DOHH2 (cell line): ENCODE results near the gene TMEM26.

Experiments
- H3F3A ChIP-seq: fragments of 200-600 bp; sonication (generic), shearing (Covaris generic); 2 replicates; pipeline ENCODE4 v1.6.0; 2016; ENCODE audit warnings: antibody characterized with exemption, mild to moderate bottlenecking; ENCODE audit not compliant: control insufficient read depth, insufficient read depth
- H3K27ac ChIP-seq: fragments of 200-600 bp; sonication (generic); 2 replicates; pipeline ENCODE4 v1.5.1; 2014; ENCODE audit warnings: low read depth, mild to moderate bottlenecking, low read length, moderate library complexity
- H3K27me3 ChIP-seq: fragments of 200-600 bp; sonication (generic); 2 replicates; pipeline ENCODE4 v1.6.1; 2014; ENCODE audit warnings: mild to moderate bottlenecking, low read length, mixed read lengths; ENCODE audit not compliant: control insufficient read depth
- H3K36me3 ChIP-seq: fragments of 200-600 bp; sonication (generic); 2 replicates; pipeline ENCODE4 v1.6.1; 2014; ENCODE audit warnings: mild to moderate bottlenecking, low read length, moderate library complexity, mixed read lengths; ENCODE audit not compliant: control insufficient read depth
- H3K4me1 ChIP-seq: fragments of 200-600 bp; sonication (generic); 2 replicates; pipeline ENCODE4 v1.6.1; 2014; ENCODE audit warnings: mild to moderate bottlenecking, low read length, mixed read lengths; ENCODE audit not compliant: control insufficient read depth
- H3K4me2 ChIP-seq: fragments of 200-600 bp; sonication (generic); 2 replicates; pipeline ENCODE4 v1.6.0; 2014; ENCODE audit warnings: mild to moderate bottlenecking, low read length, moderate library complexity
- H3K4me3 ChIP-seq: fragments of 200-600 bp; sonication (generic); 2 replicates; pipeline ENCODE4 v1.5.1; 2014; ENCODE audit warnings: mild to moderate bottlenecking, low read length, mixed read lengths
- H3K79me2 ChIP-seq: fragments of 200-600 bp; sonication (generic); 2 replicates; pipeline ENCODE4 v1.6.1; 2014; ENCODE audit warnings: mild to moderate bottlenecking, low read length, mixed read lengths; ENCODE audit not compliant: control insufficient read depth
- H3K9me2 ChIP-seq: fragments of 200-600 bp; sonication (generic); replicated peaks from 2 replicates; pipeline ENCODE4 v1.6.1; 2014; ENCODE audit warnings: mild to moderate bottlenecking, low read length, mixed read lengths; ENCODE audit not compliant: control insufficient read depth
- H3K9me3 ChIP-seq: fragments of 200-600 bp; sonication (generic); 2 replicates; pipeline ENCODE4 v1.6.1; 2014; ENCODE audit warnings: antibody characterized with exemption, low read length, mixed read lengths; ENCODE audit not compliant: control insufficient read depth, insufficient read depth
- H4K20me1 ChIP-seq: fragments of 200-600 bp; sonication (generic); 2 replicates; pipeline ENCODE4 v1.6.0; 2014; ENCODE audit warnings: low read depth, mild to moderate bottlenecking, antibody characterized with exemption, low read length, moderate library complexity; ENCODE audit not compliant: control insufficient read depth, insufficient read depth
- EZH2phosphoT487 ChIP-seq: fragments of 200-600 bp; sonication (generic); IDR thresholded peaks from 2 replicates; pipeline ENCODE4 v1.6.1; 2017; ENCODE audit warnings: borderline replicate concordance, mild to moderate bottlenecking, antibody characterized with exemption, low read length, moderate library complexity, mixed read lengths
- TF ChIP-seq, protein P1 (sequence below): fragments of 200-600 bp; sonication (generic); IDR thresholded peaks from one replicate; pipeline ENCODE4 v1.5.1; 2014; ENCODE audit warnings: antibody characterized with exemption, mild to moderate bottlenecking, low read depth, low read length; ENCODE audit not compliant: poor library complexity, severe bottlenecking

The TMEM26 gene

DNA sequence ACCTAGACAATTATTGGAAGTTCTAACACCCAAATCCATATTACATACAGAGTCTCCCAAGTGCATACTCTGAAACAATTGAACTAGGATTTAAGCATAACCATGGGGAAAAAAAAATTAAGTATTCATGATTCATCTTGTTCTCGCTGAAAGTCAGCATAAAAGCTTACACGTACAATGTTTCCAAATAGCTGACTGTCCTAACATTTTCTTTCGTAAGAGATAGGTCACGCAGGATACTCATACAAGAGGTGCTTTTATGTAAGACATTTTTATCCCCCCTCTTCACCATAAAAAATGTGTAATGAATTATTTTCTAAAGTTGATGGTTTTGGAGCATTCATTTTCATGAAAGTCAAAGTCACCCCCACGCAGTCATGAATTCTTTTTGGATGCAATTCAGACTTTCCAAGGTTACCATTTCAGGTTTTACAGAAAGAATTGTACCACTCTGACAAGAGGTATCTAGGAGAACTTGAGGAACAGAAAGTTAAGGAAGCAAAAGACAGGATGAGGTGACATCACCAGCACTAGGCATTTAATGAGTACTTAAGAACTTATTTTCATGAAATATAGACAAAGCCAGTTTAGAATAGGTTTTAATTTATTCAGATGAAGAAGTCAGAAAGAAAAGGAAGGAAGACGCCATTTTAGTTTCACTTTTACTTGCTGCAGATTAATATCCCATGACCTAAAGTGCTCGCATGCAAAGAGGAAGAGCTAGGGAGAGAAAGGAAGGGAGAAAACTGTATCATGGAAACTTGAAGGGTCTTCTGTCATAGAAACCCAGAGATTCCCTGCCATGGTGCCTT lies 55.8 kb downstream of the TMEM26 start:
- Histone ChIP-seq H3K36me3 (no peaks in the 10 kb centered on the region), H3K9me2 (no peaks in the 10 kb centered on the region), H3K4me2 (peak overlapping the region; percentile 34), H3K9me3 (no peaks in the 10 kb centered on the region), H3K4me3 (peak overlapping the region; percentile 15), H3K79me2 (no peaks in the 10 kb centered on the region), H3F3A (no peaks in the 10 kb centered on the region), H3K27me3 (no peaks in the 10 kb centered on the region), H4K20me1 (no peaks in the 10 kb centered on the region), H3K4me1 (peaks cover 10% of the 10 kb centered on the region), H3K27ac (no peak overlapping the region)
- TF ChIP-seq, protein P1, sequence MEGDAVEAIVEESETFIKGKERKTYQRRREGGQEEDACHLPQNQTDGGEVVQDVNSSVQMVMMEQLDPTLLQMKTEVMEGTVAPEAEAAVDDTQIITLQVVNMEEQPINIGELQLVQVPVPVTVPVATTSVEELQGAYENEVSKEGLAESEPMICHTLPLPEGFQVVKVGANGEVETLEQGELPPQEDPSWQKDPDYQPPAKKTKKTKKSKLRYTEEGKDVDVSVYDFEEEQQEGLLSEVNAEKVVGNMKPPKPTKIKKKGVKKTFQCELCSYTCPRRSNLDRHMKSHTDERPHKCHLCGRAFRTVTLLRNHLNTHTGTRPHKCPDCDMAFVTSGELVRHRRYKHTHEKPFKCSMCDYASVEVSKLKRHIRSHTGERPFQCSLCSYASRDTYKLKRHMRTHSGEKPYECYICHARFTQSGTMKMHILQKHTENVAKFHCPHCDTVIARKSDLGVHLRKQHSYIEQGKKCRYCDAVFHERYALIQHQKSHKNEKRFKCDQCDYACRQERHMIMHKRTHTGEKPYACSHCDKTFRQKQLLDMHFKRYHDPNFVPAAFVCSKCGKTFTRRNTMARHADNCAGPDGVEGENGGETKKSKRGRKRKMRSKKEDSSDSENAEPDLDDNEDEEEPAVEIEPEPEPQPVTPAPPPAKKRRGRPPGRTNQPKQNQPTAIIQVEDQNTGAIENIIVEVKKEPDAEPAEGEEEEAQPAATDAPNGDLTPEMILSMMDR: no peak
- no peak for TF ChIP-seq EZH2phosphoT487

DNA sequence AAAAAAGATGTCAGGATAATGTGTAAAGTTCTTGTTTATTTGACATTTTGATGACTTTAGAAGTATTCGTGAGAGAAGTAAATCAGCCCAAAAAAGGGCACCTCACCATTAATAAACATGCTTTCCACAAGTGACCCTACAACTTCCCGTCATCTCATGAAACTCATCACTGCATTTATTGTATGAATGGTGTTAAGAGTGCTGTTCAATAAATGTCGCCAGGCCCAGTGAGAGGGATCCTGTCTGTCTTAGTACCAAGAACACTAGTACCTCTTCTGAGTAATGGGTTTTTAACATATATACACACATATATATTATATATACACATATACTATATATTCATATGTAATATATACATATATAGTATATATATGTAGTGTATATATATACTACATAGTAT lies 61.9 kb downstream of the TMEM26 start:
- Histone ChIP-seq H3K36me3 (no peaks in the 10 kb centered on the region), H3K27me3 (no peaks in the 10 kb centered on the region), H3K79me2 (no peaks in the 10 kb centered on the region), H3K9me2 (no peaks in the 10 kb centered on the region), H3K9me3 (no peaks in the 10 kb centered on the region), H3F3A (no peaks in the 10 kb centered on the region), H3K4me2 (peak overlapping the region; percentile 31), H3K4me1 (peaks cover 5% of the 10 kb centered on the region), H4K20me1 (no peaks in the 10 kb centered on the region), H3K27ac (no peak overlapping the region), H3K4me3 (0 out of 2 replicates have a peak overlapping the region, but pooled peaks have one; percentile 2)
- TF ChIP-seq, protein P1: no peak
- no peak for TF ChIP-seq EZH2phosphoT487

DNA sequence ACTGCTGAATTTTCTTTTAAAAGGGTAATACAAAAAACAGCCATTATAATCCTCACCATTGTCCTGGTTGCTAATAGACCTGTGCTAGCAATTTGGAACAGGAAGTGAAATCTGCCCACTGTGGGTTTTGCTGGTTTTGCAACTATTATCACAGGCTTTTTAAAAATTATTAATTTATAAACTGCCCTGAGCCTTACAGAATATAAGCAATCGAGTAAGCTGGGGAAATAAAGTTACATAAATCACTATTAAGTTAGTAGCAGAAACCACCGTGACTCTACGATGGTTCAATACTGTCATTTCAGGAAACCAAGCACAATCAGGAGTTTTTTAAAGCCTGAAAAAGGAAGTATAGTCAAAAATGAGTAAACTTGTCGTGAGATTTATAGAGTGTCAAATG lies 62.3 kb downstream of the TMEM26 start:
- Histone ChIP-seq H4K20me1 (no peaks in the 10 kb centered on the region), H3K4me3 (0 out of 2 replicates have a peak overlapping the region, but pooled peaks have one; percentile 2), H3K4me1 (peaks cover 5% of the 10 kb centered on the region), H3K27me3 (no peaks in the 10 kb centered on the region), H3K36me3 (no peaks in the 10 kb centered on the region), H3K9me3 (no peaks in the 10 kb centered on the region), H3K9me2 (no peaks in the 10 kb centered on the region), H3F3A (no peaks in the 10 kb centered on the region), H3K27ac (no peak overlapping the region), H3K4me2 (peak overlapping the region; percentile 31), H3K79me2 (no peaks in the 10 kb centered on the region)
- TF ChIP-seq, protein P1: no peak
- no peak for TF ChIP-seq EZH2phosphoT487
